Large intestine (tissue), 3 donors: Measurements from ENCODE around the gene SMIM7. TPM values are rescaled to one million over a fixed set of nuclear protein-coding genes. Genes with fewer than 3 reads are reported as not detected.
A peak's percentile ranks its signal among the peaks of the same experiment; 100 is the strongest.

Experiments
- DNase-seq, 2 donors: peaks; one replicate each; pipeline versions ENCODE4 v3.0.0 to v3.0.0-alpha.2; 2013
- H3K27ac ChIP-seq: one replicate; pipeline ENCODE4 v1.5.1; 2013; ENCODE audit warnings: low read length
- H3K27me3 ChIP-seq: 2 replicates; pipeline ENCODE4 v1.6.1; 2013; ENCODE audit warnings: low read length; ENCODE audit not compliant: control insufficient read depth, insufficient read depth
- H3K36me3 ChIP-seq: 2 replicates; pipeline ENCODE4 v1.6.1; 2013; ENCODE audit warnings: low read length; ENCODE audit not compliant: control insufficient read depth, insufficient read depth
- H3K4me1 ChIP-seq: one replicate; pipeline ENCODE4 v1.6.1; 2013; ENCODE audit warnings: low read length; ENCODE audit not compliant: control insufficient read depth, insufficient read depth
- H3K4me3 ChIP-seq: one replicate; pipeline ENCODE4 v1.5.1; 2013; ENCODE audit warnings: low read length
- H3K9me3 ChIP-seq: one replicate; pipeline ENCODE4 v1.6.1; 2013; ENCODE audit warnings: mild to moderate bottlenecking, low read depth, low read length, moderate library complexity; ENCODE audit not compliant: control insufficient read depth
- WGBS: methylation state at CpG from one replicate; pipeline ENCODE4 v1.1.5; 2013; ENCODE audit warnings: low lambda C conversion rate; ENCODE audit not compliant: insufficient coverage; 5-methylcytosine and 5-hydroxymethylcytosine counted together
- polyA plus RNA-seq: library from polyadenylated mRNA; unstranded; fragments of 120-200 nt; gene quantifications from one replicate; pipeline ENCODE4 v1.2.1, GENCODE V29; 2013

The SMIM7 gene
- polyA plus RNA-seq, 1 donor, result 85.6 TPM

- WGBS, result no CpG with 5 or more reads among the region's 12 CpGs
- H3K27ac ChIP-seq, result peak overlapping the region; percentile 47
- H3K9me3 ChIP-seq, result no peaks in the 10 kb centered on the region
- peaks cover 22% of the 10 kb centered on the region for H3K36me3 ChIP-seq
- peak overlapping the region; percentile 90 for H3K4me3 ChIP-seq
- peak in 1 of 2 donors; percentile 16 for DNase-seq
- peaks cover 10% of the 10 kb centered on the region for H3K4me1 ChIP-seq
- H3K27me3 ChIP-seq, result no peaks in the 10 kb centered on the region
These were observed 33.1 kb downstream of the SMIM7 start for GRCh38 chr19:16626796-16627192.

GRCh38 chr19:16625163-16625958 is 34.6 kb downstream of the SMIM7 start:
- WGBS, result 60% methylated on average over 2 of the region's 16 CpGs
- H3K4me1 ChIP-seq, result peaks cover 16% of the 10 kb centered on the region

GRCh38 chr19:16624236-16624635 is 35.7 kb downstream of the SMIM7 start:
- peaks cover 16% of the 10 kb centered on the region for H3K36me3 ChIP-seq
- no CpG with 5 or more reads among the region's 10 CpGs for WGBS
- H3K27me3 ChIP-seq, result no peaks in the 10 kb centered on the region
- H3K4me1 ChIP-seq, result peaks cover 10% of the 10 kb centered on the region
- H3K9me3 ChIP-seq, result no peaks in the 10 kb centered on the region
- H3K4me3 ChIP-seq, result no peak overlapping the region
- H3K27ac ChIP-seq, result no peak overlapping the region
- DNase-seq, result no peak

More at GRCh38 chr19:16625163-16625958, 34.6 kb downstream of the SMIM7 start:
- Histone ChIP-seq H3K36me3 (peaks cover 16% of the 10 kb centered on the region), H3K9me3 (no peaks in the 10 kb centered on the region), H3K27ac (no peak overlapping the region), H3K4me3 (no peak overlapping the region), H3K27me3 (no peaks in the 10 kb centered on the region)
- DNase-seq, result no peak

- Histone ChIP-seq H3K9me3 (no peaks in the 10 kb centered on the region), H3K27ac (no peak overlapping the region), H3K4me1 (peaks cover 8% of the 10 kb centered on the region), H3K27me3 (no peaks in the 10 kb centered on the region), H3K4me3 (no peak overlapping the region), H3K36me3 (peaks cover 16% of the 10 kb centered on the region)
- no peak for DNase-seq
- no CpG with 5 or more reads among the region's 6 CpGs for WGBS
These were observed 36.4 kb downstream of the SMIM7 start for GRCh38 chr19:16623576-16623975.

GRCh38 chr19:16623066-16623465 is 36.9 kb downstream of the SMIM7 start:
- Histone ChIP-seq H3K4me3 (no peak overlapping the region), H3K36me3 (peaks cover 16% of the 10 kb centered on the region), H3K27ac (no peak overlapping the region), H3K27me3 (no peaks in the 10 kb centered on the region), H3K4me1 (peaks cover 8% of the 10 kb centered on the region), H3K9me3 (no peaks in the 10 kb centered on the region)
- WGBS, result no CpG with 5 or more reads among the region's 2 CpGs
- DNase-seq, result no peak

- Histone ChIP-seq H3K4me3 (no peak overlapping the region), H3K27ac (no peak overlapping the region), H3K27me3 (no peaks in the 10 kb centered on the region), H3K9me3 (no peaks in the 10 kb centered on the region), H3K4me1 (peaks cover 8% of the 10 kb centered on the region), H3K36me3 (peaks cover 16% of the 10 kb centered on the region)
- no CpG with 5 or more reads among the region's 7 CpGs for WGBS
- no peak for DNase-seq
These were observed 38.7 kb downstream of the SMIM7 start for GRCh38 chr19:16621165-16621800.

GRCh38 chr19:16620584-16620983 is 39.4 kb downstream of the SMIM7 start:
- H3K27me3 ChIP-seq, result no peaks in the 10 kb centered on the region
- H3K36me3 ChIP-seq, result peaks cover 16% of the 10 kb centered on the region
- H3K27ac ChIP-seq, result no peak overlapping the region
- no peak overlapping the region for H3K4me3 ChIP-seq
- 71% methylated on average over 2 of the region's 3 CpGs for WGBS
- peaks cover 8% of the 10 kb centered on the region for H3K4me1 ChIP-seq
- no peaks in the 10 kb centered on the region for H3K9me3 ChIP-seq
- DNase-seq, result peak in 1 of 2 donors; percentile 24

- Histone ChIP-seq H3K36me3 (peaks cover 15% of the 10 kb centered on the region), H3K27me3 (no peaks in the 10 kb centered on the region), H3K27ac (no peak overlapping the region), H3K4me1 (peaks cover 8% of the 10 kb centered on the region), H3K4me3 (no peak overlapping the region), H3K9me3 (no peaks in the 10 kb centered on the region)
- WGBS, result 100% methylated on average over 2 of the region's 5 CpGs
- DNase-seq, result no peak
These were observed 39.9 kb downstream of the SMIM7 start for GRCh38 chr19:16620018-16620417.

GRCh38 chr19:16619457-16619856 is 40.5 kb downstream of the SMIM7 start:
- H3K4me3 ChIP-seq, result no peak overlapping the region
- no peak overlapping the region for H3K27ac ChIP-seq
- DNase-seq, result no peak
- no CpG with 5 or more reads among the region's 7 CpGs for WGBS
- H3K36me3 ChIP-seq, result peaks cover 13% of the 10 kb centered on the region
- H3K27me3 ChIP-seq, result no peaks in the 10 kb centered on the region
- H3K9me3 ChIP-seq, result no peaks in the 10 kb centered on the region
- peaks cover 8% of the 10 kb centered on the region for H3K4me1 ChIP-seq

- H3K4me1 ChIP-seq, result peaks cover 8% of the 10 kb centered on the region
- whole genome bisulfite sequencing, result no CpG with 5 or more reads among the region's 7 CpGs
These were observed 41.7 kb downstream of the SMIM7 start for GRCh38 chr19:16618248-16618647.

More at GRCh38 chr19:16618248-16618647, 41.7 kb downstream of the SMIM7 start:
- H3K27me3 ChIP-seq, result no peaks in the 10 kb centered on the region
- H3K36me3 ChIP-seq, result peaks cover 5% of the 10 kb centered on the region
- no peaks in the 10 kb centered on the region for H3K9me3 ChIP-seq
- DNase-seq, result no peak
- no peak overlapping the region for H3K27ac ChIP-seq
- H3K4me3 ChIP-seq, result no peak overlapping the region
